Measurements from ENCODE around the gene LCE6A. TPM values are rescaled to one million over a fixed set of nuclear protein-coding genes. Genes with fewer than 3 reads are reported as not detected.

Gene LCE6A
- total RNA-seq, 1 donor from 2014 or later = not detected

DNA sequence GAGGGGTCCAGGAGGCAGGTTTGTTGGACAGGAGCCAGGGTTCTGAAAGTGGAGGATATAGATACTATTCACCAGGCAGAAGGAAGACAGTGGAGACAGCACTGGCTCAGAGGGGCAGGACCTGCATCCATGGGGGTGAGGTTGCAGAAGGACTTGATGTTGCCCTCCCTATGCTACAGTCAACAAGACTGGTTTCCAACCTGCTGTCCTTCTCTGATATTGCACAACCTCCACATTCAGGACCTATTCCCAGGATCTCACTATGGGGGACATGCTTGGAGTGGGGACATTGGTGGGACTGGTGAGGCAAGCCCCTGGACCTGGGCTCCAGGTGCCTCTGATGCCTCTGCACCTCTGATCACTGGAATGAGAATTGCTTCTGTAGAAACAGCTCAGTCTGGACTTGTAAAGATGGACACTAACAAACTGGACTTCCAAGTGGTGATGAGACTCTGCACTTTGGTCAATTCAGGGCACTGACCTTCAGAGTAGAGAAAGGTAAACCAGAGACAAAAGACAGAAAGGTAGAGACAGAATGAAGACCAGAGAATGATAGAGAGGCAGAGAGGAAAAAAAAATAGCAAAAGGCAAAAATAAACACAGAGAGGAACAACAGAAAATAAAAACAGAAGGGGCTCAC lies 37.0 kb downstream of the LCE6A start:
- TF ChIP-seq, protein P1, sequence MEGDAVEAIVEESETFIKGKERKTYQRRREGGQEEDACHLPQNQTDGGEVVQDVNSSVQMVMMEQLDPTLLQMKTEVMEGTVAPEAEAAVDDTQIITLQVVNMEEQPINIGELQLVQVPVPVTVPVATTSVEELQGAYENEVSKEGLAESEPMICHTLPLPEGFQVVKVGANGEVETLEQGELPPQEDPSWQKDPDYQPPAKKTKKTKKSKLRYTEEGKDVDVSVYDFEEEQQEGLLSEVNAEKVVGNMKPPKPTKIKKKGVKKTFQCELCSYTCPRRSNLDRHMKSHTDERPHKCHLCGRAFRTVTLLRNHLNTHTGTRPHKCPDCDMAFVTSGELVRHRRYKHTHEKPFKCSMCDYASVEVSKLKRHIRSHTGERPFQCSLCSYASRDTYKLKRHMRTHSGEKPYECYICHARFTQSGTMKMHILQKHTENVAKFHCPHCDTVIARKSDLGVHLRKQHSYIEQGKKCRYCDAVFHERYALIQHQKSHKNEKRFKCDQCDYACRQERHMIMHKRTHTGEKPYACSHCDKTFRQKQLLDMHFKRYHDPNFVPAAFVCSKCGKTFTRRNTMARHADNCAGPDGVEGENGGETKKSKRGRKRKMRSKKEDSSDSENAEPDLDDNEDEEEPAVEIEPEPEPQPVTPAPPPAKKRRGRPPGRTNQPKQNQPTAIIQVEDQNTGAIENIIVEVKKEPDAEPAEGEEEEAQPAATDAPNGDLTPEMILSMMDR (IDR thresholded peaks at IDR 0.05; ENCODE audit: borderline replicate concordance) = no peak
- Histone ChIP-seq H3K36me3 (no peaks in the 10 kb centered on the region), H3K9me3 (replicated peaks) (no peaks in the 10 kb centered on the region), H3K4me3 (no peak overlapping the region), H3K4me1 (no peaks in the 10 kb centered on the region), H3K27ac (replicated peaks) (no peak overlapping the region), H3K27me3 (ENCODE audit: low read depth) (no peaks in the 10 kb centered on the region)
- no peak for DNase-seq
- intact Hi-C loops (cut with micrococcal nuclease) = no loop called here

- intact Hi-C loops (cut with micrococcal nuclease) = no loop called here
- no peaks in the 10 kb centered on the region for H3K4me1 ChIP-seq
- no peaks in the 10 kb centered on the region for H3K36me3 ChIP-seq
- no peaks in the 10 kb centered on the region for H3K9me3 ChIP-seq (replicated peaks)
- no peaks in the 10 kb centered on the region for H3K27me3 ChIP-seq (ENCODE audit: low read depth)
- no peak for DNase-seq
- no peak overlapping the region for H3K4me3 ChIP-seq
- TF ChIP-seq, protein P1 (IDR thresholded peaks at IDR 0.05; ENCODE audit: borderline replicate concordance) = no peak
- no peak overlapping the region for H3K27ac ChIP-seq (replicated peaks)
Observed at GRCh38 chr1:152880316-152880715, 37.7 kb downstream of the LCE6A start.

DNA sequence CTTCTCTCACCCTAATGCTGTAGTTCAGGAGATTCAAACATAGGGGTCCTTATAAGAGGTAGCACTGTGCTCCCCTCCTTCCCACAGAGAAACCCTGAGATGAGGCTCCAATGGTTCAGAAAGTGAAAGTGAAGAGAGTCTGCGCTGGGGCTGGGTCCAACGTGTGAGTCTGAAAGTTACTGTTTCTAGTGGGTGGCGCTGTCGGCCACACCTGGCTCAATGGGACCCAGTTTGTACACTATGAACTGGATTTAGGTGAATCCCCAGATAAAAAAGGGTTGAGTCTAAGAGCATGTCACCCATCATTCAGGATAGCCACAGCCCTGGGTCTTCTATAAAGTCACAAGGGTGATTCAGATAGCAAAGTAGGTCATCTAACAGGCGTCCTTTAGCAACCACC lies 38.3 kb downstream of the LCE6A start:
- no peaks in the 10 kb centered on the region for H3K9me3 ChIP-seq (replicated peaks)
- H3K27ac ChIP-seq (replicated peaks) = no peak overlapping the region
- DNase-seq = no peak
- H3K36me3 ChIP-seq = no peaks in the 10 kb centered on the region
- no peak overlapping the region for H3K4me3 ChIP-seq
- TF ChIP-seq, protein P1 (IDR thresholded peaks at IDR 0.05; ENCODE audit: borderline replicate concordance) = no peak
- intact Hi-C loops (cut with micrococcal nuclease) = no loop called here
- no peaks in the 10 kb centered on the region for H3K27me3 ChIP-seq (ENCODE audit: low read depth)
- H3K4me1 ChIP-seq = no peaks in the 10 kb centered on the region

- Histone ChIP-seq H3K4me3 (no peak overlapping the region), H3K4me1 (no peaks in the 10 kb centered on the region), H3K36me3 (no peaks in the 10 kb centered on the region), H3K9me3 (replicated peaks) (no peaks in the 10 kb centered on the region), H3K27ac (replicated peaks) (no peak overlapping the region), H3K27me3 (ENCODE audit: low read depth) (no peaks in the 10 kb centered on the region)
- intact Hi-C loops (cut with micrococcal nuclease) = no loop called here
- no peak for DNase-seq
- TF ChIP-seq, protein P1 (IDR thresholded peaks at IDR 0.05; ENCODE audit: borderline replicate concordance) = no peak
Observed at GRCh38 chr1:152884085-152884484, 41.4 kb downstream of the LCE6A start.

GRCh38 chr1:152884506-152884905 lies 41.9 kb downstream of the LCE6A start:
- TF ChIP-seq, protein P1 (IDR thresholded peaks at IDR 0.05; ENCODE audit: borderline replicate concordance) = no peak
- H3K4me1 ChIP-seq = no peaks in the 10 kb centered on the region
- intact Hi-C loops (cut with micrococcal nuclease) = no loop called here
- no peak for DNase-seq
- no peaks in the 10 kb centered on the region for H3K36me3 ChIP-seq
- H3K27ac ChIP-seq (replicated peaks) = no peak overlapping the region
- H3K27me3 ChIP-seq (ENCODE audit: low read depth) = no peaks in the 10 kb centered on the region
- H3K4me3 ChIP-seq = no peak overlapping the region
- peaks cover 2% of the 10 kb centered on the region for H3K9me3 ChIP-seq (replicated peaks)

Data from left ventricle myocardium inferior (tissue), 1 donor.